Sigmoid colon (tissue), 7 donors: ENCODE results near the gene CCDC85C. TPM values are rescaled to one million over a fixed set of nuclear protein-coding genes. Genes with fewer than 3 reads are reported as not detected.
A peak's percentile ranks its signal among the peaks of the same experiment; 100 is the strongest.

Experiments used
- DNase-seq: peaks from one replicate; pipeline ENCODE4 v3.0.0-alpha.2; 2019
- H3K27ac ChIP-seq, 4 donors: fragments of 200-600 bp; sonication (generic); one replicate each; pipeline ENCODE4 v1.5.1; 2016 to 2019; ENCODE audit warnings: mild to moderate bottlenecking in 1 of 4
- H3K27me3 ChIP-seq, 3 donors: fragments of 200-600 bp; sonication (generic); one replicate each; pipeline ENCODE4 v1.5.1; 2019; ENCODE audit warnings: mild to moderate bottlenecking in 1 of 3
- H3K36me3 ChIP-seq, 4 donors: fragments of 200-600 bp; sonication (generic); one replicate each; pipeline ENCODE4 v1.5.1; 2016 to 2019
- H3K4me1 ChIP-seq, 4 donors: fragments of 200-600 bp; sonication (generic); one replicate each; pipeline ENCODE4 v1.5.1; 2017 to 2019
- H3K4me3 ChIP-seq, 4 donors: fragments of 200-600 bp; sonication (generic); one replicate each; pipeline ENCODE4 v1.5.1; 2017 to 2019; ENCODE audit warnings: mild to moderate bottlenecking in 2 of 4, moderate library complexity in 1 of 4
- H3K9me3 ChIP-seq, 4 donors: fragments of 200-600 bp in 3 of 4; sonication (generic) in 3 of 4; one replicate each; pipeline versions ENCODE4 v1.5.1 to v1.6.1; 2013 to 2019
- CTCF ChIP-seq, 4 experiments: fragments of 450-650 bp in 3 of 4; fragments of 200-600 bp in 1 of 4; IDR thresholded peaks; one replicate each; pipeline ENCODE4 v1.5.1; 2016 to 2019; ENCODE audit warnings: antibody characterized with exemption in 4 of 4, mild to moderate bottlenecking in 3 of 4, moderate library complexity in 2 of 4
- EP300 ChIP-seq, 4 donors: sonication (generic); formaldehyde crosslinking; IDR thresholded peaks; one replicate each; pipeline ENCODE4 v1.6.1; 2017; ENCODE audit warnings: antibody characterized with exemption in 4 of 4
- POLR2A ChIP-seq, 2 donors: fragments of 450-650 bp; IDR thresholded peaks; one replicate each; pipeline ENCODE4 v1.6.1; 2016; ENCODE audit warnings: antibody characterized with exemption in 2 of 2, mild to moderate bottlenecking in 2 of 2, moderate library complexity in 2 of 2
- POLR2AphosphoS5 ChIP-seq, 4 donors: sonication (generic); formaldehyde crosslinking; IDR thresholded peaks; one replicate each; pipeline ENCODE4 v1.6.1; 2017; ENCODE audit warnings: antibody characterized with exemption in 4 of 4
- WGBS, 2 donors: extraction: QIAGEN DNeasy Blood & Tissue Kit; methylation state at CpG; one replicate each; pipeline ENCODE4 v1.1.7; 2013; 5-methylcytosine and 5-hydroxymethylcytosine counted together
- intact Hi-C: fragments of 100-400 bp; cut with DNase I; formaldehyde crosslinking; loops from one replicate; pipeline ENCODE4 v1.15.1; 2023
- polyA plus RNA-seq, 3 donors: library from polyadenylated mRNA; stranded (reverse); fragments of 200-250 nt; gene quantifications; one replicate each; pipeline ENCODE4 v1.2.3, GENCODE V29; 2013
- total RNA-seq, 4 donors: library from RNA; depleted of rRNA; stranded (reverse); fragments of >200 nt; gene quantifications; one replicate each; pipeline ENCODE4 v1.1.0, GENCODE V29; 2016
- donor health status: healthy with polysubstance abuse.
- donor health status: Bipolar disorder and iron deficiency.
- donor health status: healthy.

Gene CCDC85C
- total and polyA plus RNA-seq, 7 donors, result 11.4 to 79.0 (median 28.1) TPM

GRCh38 chr14:99584823-99585222 is 19.2 kb downstream of the CCDC85C start:
- no peaks in the 10 kb centered on the region for H3K9me3 ChIP-seq
- 73 to 95% methylated on average over 3 of the region's 3 CpGs for WGBS, 2 donors
- no peak overlapping the region for H3K4me3 ChIP-seq
- no peaks in the 10 kb centered on the region for H3K36me3 ChIP-seq
- H3K4me1 ChIP-seq, result peaks cover 0 to 69% (median 64%) of the 10 kb centered on the region in 4 donors
- TF ChIP-seq CTCF (IDR thresholded peaks at IDR 0.05) (no peak), POLR2A (IDR thresholded peaks at IDR 0.05) (no peak), POLR2AphosphoS5 (IDR thresholded peaks at IDR 0.05) (no peak), EP300 (IDR thresholded peaks at IDR 0.05) (no peak)
- no peak for DNase-seq
- H3K27ac ChIP-seq, result peak overlapping the region in 1 of 4 donors; percentile 20
- intact Hi-C loops, result no loop called here
- H3K27me3 ChIP-seq, result no peaks in the 10 kb centered on the region

DNA sequence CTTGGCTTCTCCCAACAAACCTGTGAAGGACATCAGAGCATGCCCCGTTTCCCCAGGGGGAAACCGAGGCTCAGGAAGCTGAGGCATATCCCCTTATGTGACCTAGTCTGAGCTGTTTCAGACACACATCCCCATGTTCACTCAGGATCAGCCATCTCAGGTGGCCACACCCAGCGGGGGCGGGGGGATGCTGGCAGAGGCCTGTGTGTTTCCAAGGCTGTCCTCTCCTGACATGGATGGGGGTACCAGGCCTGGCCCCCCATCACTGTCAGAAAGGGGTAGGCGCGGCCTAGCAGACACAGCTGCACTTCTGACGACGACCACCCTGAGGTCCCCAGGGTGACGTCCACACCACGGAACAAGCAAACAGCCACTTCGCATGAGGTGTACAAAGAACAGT is 22.1 kb downstream of the CCDC85C start:
- H3K4me1 ChIP-seq, result peaks cover 0 to 69% (median 64%) of the 10 kb centered on the region in 4 donors
- TF ChIP-seq POLR2A (IDR thresholded peaks at IDR 0.05) (no peak), POLR2AphosphoS5 (IDR thresholded peaks at IDR 0.05) (no peak), CTCF (IDR thresholded peaks at IDR 0.05) (no peak), EP300 (IDR thresholded peaks at IDR 0.05) (no peak)

GRCh38 chr14:99581374-99581773 is 22.6 kb downstream of the CCDC85C start:
- H3K27ac ChIP-seq, result peak overlapping the region; percentile 74 to 94 (median 86)
- H3K36me3 ChIP-seq, result no peaks in the 10 kb centered on the region
- intact Hi-C loops, result no loop called here
- no peak for DNase-seq
- 94% methylated on average over 16 of the region's 16 CpGs for WGBS, 2 donors
- no peaks in the 10 kb centered on the region for H3K9me3 ChIP-seq
- TF ChIP-seq POLR2A (IDR thresholded peaks at IDR 0.05) (no peak), POLR2AphosphoS5 (IDR thresholded peaks at IDR 0.05) (no peak), EP300 (IDR thresholded peaks at IDR 0.05) (no peak), CTCF (IDR thresholded peaks at IDR 0.05) (no peak)
- H3K4me1 ChIP-seq, result peaks cover 0 to 69% (median 64%) of the 10 kb centered on the region in 4 donors
- H3K27me3 ChIP-seq, result no peaks in the 10 kb centered on the region
- no peak overlapping the region for H3K4me3 ChIP-seq

More for the DNA sequence above, 22.1 kb downstream of the CCDC85C start:
- 94 to 95% methylated on average over 11 of the region's 11 CpGs for WGBS, 2 donors
- intact Hi-C loops, result no loop called here
- peak overlapping the region in 3 of 4 donors; percentile 81 to 94 (median 91) for H3K27ac ChIP-seq
- no peak for DNase-seq
- no peak overlapping the region for H3K4me3 ChIP-seq
- no peaks in the 10 kb centered on the region for H3K9me3 ChIP-seq
- H3K27me3 ChIP-seq, result no peaks in the 10 kb centered on the region
- H3K36me3 ChIP-seq, result no peaks in the 10 kb centered on the region

GRCh38 chr14:99579903-99580571 is 24.0 kb downstream of the CCDC85C start:
- peaks cover 0 to 73% (median 72%) of the 10 kb centered on the region in 4 donors for H3K4me1 ChIP-seq
- intact Hi-C loops, result no loop called here

More at GRCh38 chr14:99579903-99580571, 24.0 kb downstream of the CCDC85C start:
- Histone ChIP-seq H3K27me3 (no peaks in the 10 kb centered on the region), H3K36me3 (no peaks in the 10 kb centered on the region), H3K4me3 (no peak overlapping the region), H3K27ac (peak overlapping the region; percentile 74 to 94 (median 86)), H3K9me3 (no peaks in the 10 kb centered on the region)
- no peak for TF ChIP-seq CTCF (IDR thresholded peaks at IDR 0.05)
- TF ChIP-seq POLR2A (IDR thresholded peaks at IDR 0.05), result peak in 1 of 2 donors; percentile 45
- no peak for DNase-seq
- WGBS, 2 donors, result 30 to 53% methylated on average over 14 of the region's 14 CpGs
